Tibial nerve (tissue), 4 donors: ENCODE measurements around the gene TOM1L2.

ENCODE experiments used
- CTCF ChIP-seq, 5 experiments: fragments of 200-600 bp in 3 of 5; fragments of 450-650 bp in 2 of 5; sonication (generic) in 3 of 5; IDR thresholded peaks; one replicate each; pipeline ENCODE4 v1.5.1; 2016 to 2019; ENCODE audit warnings: antibody characterized with exemption in 5 of 5, mild to moderate bottlenecking in 3 of 5, moderate library complexity in 2 of 5
- EP300 ChIP-seq, 2 donors: sonication (generic); formaldehyde crosslinking; IDR thresholded peaks; one replicate each; pipeline ENCODE4 v1.6.1; 2017; ENCODE audit warnings: antibody characterized with exemption in 2 of 2, mild to moderate bottlenecking in 1 of 2
- POLR2A ChIP-seq, 2 donors: fragments of 450-650 bp; IDR thresholded peaks; one replicate each; pipeline ENCODE4 v1.6.1; 2017; ENCODE audit warnings: antibody characterized with exemption in 2 of 2, mild to moderate bottlenecking in 2 of 2, moderate library complexity in 2 of 2

- TF ChIP-seq CTCF (IDR thresholded peaks at IDR 0.05) (peak in 1 of 5 experiments; percentile 3), POLR2A (IDR thresholded peaks at IDR 0.05) (no peak), EP300 (IDR thresholded peaks at IDR 0.05) (no peak)
Measured at GRCh38 chr17:17836818-17837379, 135.3 kb downstream of the TOM1L2 start, which contains the start of gene SREBF1.
